PC-3 (cell line): ENCODE data around the gene R3HCC1L.

Source experiments
- EZH2phosphoT487 ChIP-seq: fragments of 300-600 bp; sonication (generic); IDR thresholded peaks from 2 replicates; pipeline ENCODE4 v1.6.1; 2018; ENCODE audit warnings: mild to moderate bottlenecking, antibody characterized with exemption, low read length, borderline replicate concordance
- TF ChIP-seq, protein P1 (sequence below): fragments of 300-600 bp; sonication (generic); conservative IDR thresholded peaks from 2 replicates; pipeline ENCODE4 v1.5.1; 2017; ENCODE audit warnings: antibody characterized with exemption, low read depth, mild to moderate bottlenecking, low read length

DNA sequence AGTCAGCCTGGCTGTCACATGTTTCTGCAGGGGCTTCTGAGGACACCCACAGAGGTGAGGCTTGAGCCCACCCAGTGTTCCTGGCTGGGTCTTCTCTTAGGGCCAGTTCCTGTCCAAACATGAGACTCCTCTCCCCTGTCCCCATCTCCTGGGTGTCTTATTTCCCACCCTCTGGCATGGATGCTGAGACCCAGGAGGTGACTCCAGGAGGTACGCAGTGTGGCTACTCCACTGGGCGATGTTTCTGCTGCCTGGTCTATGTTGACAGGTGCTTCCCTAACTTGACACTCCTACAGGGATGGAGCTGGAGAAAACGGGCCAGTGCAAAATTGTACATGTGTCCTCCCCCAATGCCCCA, 159.8 kb downstream of the R3HCC1L start:
- TF ChIP-seq, protein P1, sequence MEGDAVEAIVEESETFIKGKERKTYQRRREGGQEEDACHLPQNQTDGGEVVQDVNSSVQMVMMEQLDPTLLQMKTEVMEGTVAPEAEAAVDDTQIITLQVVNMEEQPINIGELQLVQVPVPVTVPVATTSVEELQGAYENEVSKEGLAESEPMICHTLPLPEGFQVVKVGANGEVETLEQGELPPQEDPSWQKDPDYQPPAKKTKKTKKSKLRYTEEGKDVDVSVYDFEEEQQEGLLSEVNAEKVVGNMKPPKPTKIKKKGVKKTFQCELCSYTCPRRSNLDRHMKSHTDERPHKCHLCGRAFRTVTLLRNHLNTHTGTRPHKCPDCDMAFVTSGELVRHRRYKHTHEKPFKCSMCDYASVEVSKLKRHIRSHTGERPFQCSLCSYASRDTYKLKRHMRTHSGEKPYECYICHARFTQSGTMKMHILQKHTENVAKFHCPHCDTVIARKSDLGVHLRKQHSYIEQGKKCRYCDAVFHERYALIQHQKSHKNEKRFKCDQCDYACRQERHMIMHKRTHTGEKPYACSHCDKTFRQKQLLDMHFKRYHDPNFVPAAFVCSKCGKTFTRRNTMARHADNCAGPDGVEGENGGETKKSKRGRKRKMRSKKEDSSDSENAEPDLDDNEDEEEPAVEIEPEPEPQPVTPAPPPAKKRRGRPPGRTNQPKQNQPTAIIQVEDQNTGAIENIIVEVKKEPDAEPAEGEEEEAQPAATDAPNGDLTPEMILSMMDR, result no peak
- TF ChIP-seq EZH2phosphoT487, result no peak
